ENCODE measurements around the gene LRP1. TPM values are rescaled to one million over a fixed set of nuclear protein-coding genes. Genes with fewer than 3 reads are reported as not detected.

The LRP1 gene
- total and polyA plus RNA-seq, 4 donors = 87.5 to 375 (median 139) TPM

GRCh38 chr12:57241402-57242310 lies 113.4 kb downstream of the LRP1 start:
- Histone ChIP-seq H3K27ac (ENCODE audit: low read depth in 1 of 2, low read length in 2 of 2) (no peak overlapping the region), H3K4me1 (ENCODE audit: control insufficient read depth in 4 of 4, insufficient read depth in 4 of 4, low read length in 3 of 4) (peaks cover 15 to 47% (median 32%) of the 10 kb centered on the region in 4 donors), H3K9me3 (ENCODE audit: control insufficient read depth in 4 of 4, low read length in 3 of 4) (no peaks in the 10 kb centered on the region), H3K9ac (ENCODE audit: low read depth in 1 of 2, low read length in 2 of 2) (no peak overlapping the region), H3K36me3 (ENCODE audit: control insufficient read depth in 4 of 4, insufficient read depth in 3 of 4, low read depth in 1 of 4, low read length in 3 of 4) (no peaks in the 10 kb centered on the region), H3K27me3 (ENCODE audit: control insufficient read depth in 4 of 4, insufficient read depth in 4 of 4, low read length in 3 of 4) (peaks cover 0 to 11% (median 0%) of the 10 kb centered on the region in 4 donors), H3K4me3 (ENCODE audit: low read depth in 1 of 3, low read length in 3 of 3) (no peak overlapping the region)
- DNase-seq (ENCODE audit: low spot score) = no peak
- WGBS = 13% methylated on average over 48 of the region's 48 CpGs
- TF ChIP-seq ATF3 (IDR thresholded peaks at IDR 0.05) (no peak), FOXA2 (IDR thresholded peaks at IDR 0.05) (no peak)

GRCh38 chr12:57242329-57242690 lies 114.0 kb downstream of the LRP1 start:
- H3K9ac ChIP-seq (ENCODE audit: low read depth in 1 of 2, low read length in 2 of 2) = no peak overlapping the region
- TF ChIP-seq FOXA1 (IDR thresholded peaks at IDR 0.05) (no peak), YY1 (IDR thresholded peaks at IDR 0.05) (no peak), GABPA (IDR thresholded peaks at IDR 0.05 in 1 of 2, conservative IDR thresholded peaks at IDR 0.05 in 1 of 2) (no peak), TAF1 (conservative IDR thresholded peaks at IDR 0.05) (no peak), ZBTB33 (IDR thresholded peaks at IDR 0.05) (no peak), EGR1 (IDR thresholded peaks at IDR 0.05; ENCODE audit: low read depth in 2 of 2) (no peak)
- H3K4me1 ChIP-seq (ENCODE audit: control insufficient read depth in 4 of 4, insufficient read depth in 4 of 4, low read length in 3 of 4) = peaks cover 15 to 47% (median 32%) of the 10 kb centered on the region in 4 donors
- H3K9me3 ChIP-seq (ENCODE audit: control insufficient read depth in 4 of 4, low read length in 3 of 4) = no peaks in the 10 kb centered on the region
- WGBS = 2% methylated on average over 18 of the region's 18 CpGs
- no peak overlapping the region for H3K27ac ChIP-seq (ENCODE audit: low read depth in 1 of 2, low read length in 2 of 2)
- no peak for DNase-seq (ENCODE audit: low spot score)
- H3K27me3 ChIP-seq (ENCODE audit: control insufficient read depth in 4 of 4, insufficient read depth in 4 of 4, low read length in 3 of 4) = peaks cover 0 to 11% (median 0%) of the 10 kb centered on the region in 4 donors
- H3K4me3 ChIP-seq (ENCODE audit: low read depth in 1 of 3, low read length in 3 of 3) = peak overlapping the region in 2 of 3 donors; percentile 18 to 38
- no peaks in the 10 kb centered on the region for H3K36me3 ChIP-seq (ENCODE audit: control insufficient read depth in 4 of 4, insufficient read depth in 3 of 4, low read depth in 1 of 4, low read length in 3 of 4)

- no peak overlapping the region for H3K9ac ChIP-seq (ENCODE audit: low read depth in 1 of 2, low read length in 2 of 2)
- 2% methylated on average over 45 of the region's 45 CpGs for WGBS
- H3K27me3 ChIP-seq (ENCODE audit: control insufficient read depth in 4 of 4, insufficient read depth in 4 of 4, low read length in 3 of 4) = peaks cover 0 to 11% (median 0%) of the 10 kb centered on the region in 4 donors
- H3K4me3 ChIP-seq (ENCODE audit: low read depth in 1 of 3, low read length in 3 of 3) = peak overlapping the region in 2 of 3 donors; percentile 18 to 38
- TF ChIP-seq REST (IDR thresholded peaks at IDR 0.05) (no peak), RAD21 (IDR thresholded peaks at IDR 0.05) (peak in 1 of 2 donors; percentile 34), CTCF (IDR thresholded peaks at IDR 0.05; ENCODE audit: low read depth, low read length, missing input control) (peak; percentile 39)
- H3K27ac ChIP-seq (ENCODE audit: low read depth in 1 of 2, low read length in 2 of 2) = no peak overlapping the region
- H3K36me3 ChIP-seq (ENCODE audit: control insufficient read depth in 4 of 4, insufficient read depth in 3 of 4, low read depth in 1 of 4, low read length in 3 of 4) = no peaks in the 10 kb centered on the region
- no peaks in the 10 kb centered on the region for H3K9me3 ChIP-seq (ENCODE audit: control insufficient read depth in 4 of 4, low read length in 3 of 4)
- peaks cover 15 to 47% (median 32%) of the 10 kb centered on the region in 4 donors for H3K4me1 ChIP-seq (ENCODE audit: control insufficient read depth in 4 of 4, insufficient read depth in 4 of 4, low read length in 3 of 4)
- peak; percentile 74 for DNase-seq (ENCODE audit: low spot score)
Measured at GRCh38 chr12:57242691-57243454, 114.6 kb downstream of the LRP1 start.
